SKM-1 treated with dmso at 0.1 percent for 144 hours (cell line): ENCODE measurements around the gene TTC24.
"Not testable (repeated sequence)": the region's sequence is repeated elsewhere in the genome, so short reads cannot be mapped to it uniquely, and the experiment has no call there.

ENCODE experiments used
- DNase-seq: peaks from one replicate; lab custom pipeline; 2025; ENCODE audit not compliant: unreplicated experiment; lab: John Stamatoyannopoulos, UW

Gene TTC24

GRCh38 chr1:156586323-156586722 is 6.8 kb downstream of the TTC24 start:
- no peak for DNase-seq

DNA sequence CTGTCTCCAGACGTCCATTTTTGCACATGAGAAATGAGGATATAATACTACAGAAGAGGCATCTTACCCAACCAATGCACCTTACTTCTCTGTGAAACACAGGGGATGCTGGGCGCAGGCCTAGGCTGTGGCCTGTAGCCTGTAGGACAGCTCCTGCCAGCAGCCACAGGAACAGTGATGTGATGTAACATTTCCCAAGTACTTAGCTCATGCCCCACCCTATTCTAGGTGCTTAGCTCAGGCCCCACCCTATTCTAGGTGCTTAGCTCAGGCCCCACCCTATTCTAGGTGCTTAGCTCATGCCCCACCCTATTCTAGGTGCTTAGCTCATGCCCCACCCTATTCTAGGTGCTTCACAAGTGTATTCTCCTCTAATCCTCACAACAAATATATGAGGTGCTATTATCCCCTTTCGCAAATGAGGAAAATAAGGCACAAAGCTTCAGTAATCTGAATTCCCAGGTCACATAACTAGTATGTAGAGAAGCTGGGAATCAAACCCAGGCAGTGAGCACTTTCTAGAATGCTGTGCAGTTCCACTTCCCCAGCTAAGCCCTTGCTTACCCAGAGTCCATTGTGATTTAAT is 7.5 kb downstream of the TTC24 start:
- DNase-seq: no peak

DNA sequence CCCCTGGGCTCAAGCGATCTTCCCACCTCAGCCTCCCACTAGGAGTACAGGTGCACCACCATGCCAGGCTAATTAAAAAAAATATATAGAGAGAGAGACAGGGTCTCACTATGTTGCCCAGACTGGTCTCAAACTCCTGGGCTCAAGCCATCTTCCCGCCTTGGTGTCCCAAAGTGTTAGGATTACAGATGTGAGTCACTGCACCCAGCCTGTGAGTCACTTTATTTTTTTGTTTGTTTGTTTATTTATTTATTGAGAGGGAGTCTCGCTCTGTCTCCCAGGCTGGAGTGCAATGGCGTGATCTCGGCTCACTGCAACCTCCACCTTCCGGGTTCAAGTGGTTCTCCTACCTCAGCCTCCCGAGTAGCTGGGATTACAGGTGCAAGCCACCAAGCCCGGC is 8.4 kb downstream of the TTC24 start:
- not testable (repeated sequence) for DNase-seq

DNA sequence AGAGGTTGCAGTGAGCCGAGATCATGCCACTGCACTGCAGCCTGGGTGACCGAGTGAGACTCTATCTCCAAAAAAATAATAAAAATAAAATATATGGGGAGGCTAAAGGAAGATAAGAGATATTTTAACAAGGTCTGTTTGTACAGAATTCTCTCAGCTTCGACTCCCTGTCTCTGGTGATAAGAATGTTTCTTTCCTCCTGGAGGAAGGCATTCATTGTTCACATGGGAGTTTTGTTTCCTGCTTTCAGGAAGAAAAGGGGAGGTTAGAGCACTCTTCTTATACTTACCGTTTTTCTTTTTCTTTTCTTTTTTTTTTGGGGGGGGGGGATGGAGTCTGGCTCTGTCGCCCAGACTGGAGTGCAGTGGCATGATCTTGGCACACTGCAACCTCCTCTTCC is 10.0 kb downstream of the TTC24 start:
- no peak for DNase-seq

DNA sequence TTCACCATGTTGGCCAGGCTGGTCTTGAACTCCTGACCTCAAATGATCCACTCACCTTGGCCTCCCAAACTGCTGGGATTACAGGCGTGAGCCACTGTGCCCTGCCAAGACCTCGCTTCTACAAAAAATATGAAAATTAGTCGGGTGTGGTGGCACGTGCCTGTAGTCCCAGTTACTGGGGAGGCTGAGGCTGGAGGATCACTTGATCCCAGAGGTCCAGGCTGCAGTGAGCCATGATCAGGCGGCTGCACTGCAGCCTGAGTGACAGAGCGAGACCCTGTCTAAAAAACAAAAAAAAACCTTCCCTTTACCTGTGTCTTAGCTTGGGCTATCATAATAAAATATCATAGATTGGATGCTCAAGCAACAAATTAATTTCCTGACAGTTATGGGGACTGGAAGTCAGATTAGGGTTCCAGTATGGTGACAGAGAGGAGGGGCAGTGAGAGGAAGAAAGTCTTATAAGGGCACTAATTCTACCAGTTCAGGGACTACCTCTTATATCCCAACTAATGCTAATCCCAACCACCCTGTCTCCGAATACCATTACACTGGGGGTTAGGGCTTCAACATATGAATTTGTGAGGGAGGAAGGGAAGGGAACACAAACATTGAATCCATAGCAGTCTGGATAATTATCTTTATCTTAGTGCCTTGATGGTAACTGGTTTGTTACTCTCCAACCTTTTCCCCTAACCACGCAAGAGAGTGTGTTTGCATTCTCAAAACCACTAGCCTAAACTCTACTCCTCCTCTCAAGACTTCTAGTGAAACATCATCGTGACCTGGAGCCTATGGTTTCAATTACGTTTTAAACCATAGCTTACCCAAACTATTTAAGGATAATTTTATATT is 11.0 kb downstream of the TTC24 start:
- DNase-seq: no peak

- no peak for DNase-seq
Measured at GRCh38 chr1:156591181-156591431, 11.6 kb downstream of the TTC24 start.

GRCh38 chr1:156591432-156592157 is 12.1 kb downstream of the TTC24 start, which contains the start of gene NAXE:
Gene NAXE, plus strand, starts transcription at chr1:156591776. Its CDS starts 29 bp downstream, at chr1:156591805.
- peak; percentile 53 for DNase-seq

DNA sequence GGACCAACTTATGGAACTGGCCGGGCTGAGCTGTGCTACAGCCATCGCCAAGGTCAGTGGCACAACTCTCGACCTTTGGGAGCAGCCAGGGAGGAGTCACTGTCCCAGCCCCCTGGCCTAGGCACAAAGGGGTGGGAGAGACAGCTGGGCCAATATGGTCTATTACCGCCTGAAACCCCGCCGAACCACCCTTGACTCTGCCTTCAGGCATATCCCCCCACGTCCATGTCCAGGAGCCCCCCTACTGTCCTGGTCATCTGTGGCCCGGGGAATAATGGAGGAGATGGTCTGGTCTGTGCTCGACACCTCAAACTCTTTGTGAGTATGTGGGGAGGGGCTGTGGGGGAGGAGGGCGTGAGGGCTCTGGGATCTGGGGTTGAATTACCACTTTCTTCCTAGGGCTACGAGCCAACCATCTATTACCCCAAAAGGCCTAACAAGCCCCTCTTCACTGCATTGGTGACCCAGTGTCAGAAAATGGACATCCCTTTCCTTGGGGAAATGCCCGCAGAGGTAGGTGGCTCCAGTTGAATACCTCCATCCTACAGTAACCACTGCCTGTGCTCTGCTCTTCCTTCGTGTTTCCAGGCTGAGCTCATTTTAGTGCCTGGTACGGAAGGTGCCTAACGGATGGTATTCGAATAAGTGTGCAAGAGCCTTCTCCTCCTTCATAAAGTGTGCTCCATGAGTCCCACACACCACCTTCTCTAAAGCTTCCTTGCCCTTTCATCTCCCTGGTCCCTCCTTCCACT is 12.8 kb downstream of the TTC24 start:
- no peak for DNase-seq

DNA sequence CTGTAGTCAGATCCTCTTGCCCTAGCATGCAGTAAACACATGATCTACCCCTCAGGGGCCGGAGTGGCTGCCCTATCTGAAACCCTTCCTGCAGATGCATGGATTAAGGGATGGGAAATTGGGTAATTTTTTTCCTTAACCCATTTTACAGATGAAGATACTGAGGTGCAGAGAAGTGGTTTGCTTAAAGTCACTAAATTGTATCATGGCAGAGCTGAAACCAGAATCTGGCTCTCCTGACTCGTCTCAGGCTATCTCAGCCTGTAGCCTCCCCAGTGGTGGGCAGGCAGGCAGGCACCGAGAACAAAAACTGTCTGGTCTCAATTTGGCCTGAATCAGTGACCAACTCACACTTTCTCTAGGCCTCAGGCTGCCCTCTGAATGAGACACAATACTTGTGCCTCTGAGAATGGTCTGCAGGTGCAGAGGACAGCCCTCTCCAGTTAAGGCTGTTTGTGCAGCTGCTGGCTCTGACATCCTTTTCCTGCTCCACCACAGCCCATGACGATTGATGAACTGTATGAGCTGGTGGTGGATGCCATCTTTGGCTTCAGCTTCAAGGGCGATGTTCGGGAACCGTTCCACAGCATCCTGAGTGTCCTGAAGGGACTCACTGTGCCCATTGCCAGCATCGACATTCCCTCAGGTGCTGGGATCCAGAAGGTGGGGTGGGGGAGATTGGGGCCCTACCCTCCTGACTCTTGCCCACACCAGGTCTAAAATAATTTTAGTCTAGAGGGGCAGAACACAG is 13.6 kb downstream of the TTC24 start:
- DNase-seq: no peak

- no peak for DNase-seq
Measured at GRCh38 chr1:156593661-156593989, 14.1 kb downstream of the TTC24 start.

DNA sequence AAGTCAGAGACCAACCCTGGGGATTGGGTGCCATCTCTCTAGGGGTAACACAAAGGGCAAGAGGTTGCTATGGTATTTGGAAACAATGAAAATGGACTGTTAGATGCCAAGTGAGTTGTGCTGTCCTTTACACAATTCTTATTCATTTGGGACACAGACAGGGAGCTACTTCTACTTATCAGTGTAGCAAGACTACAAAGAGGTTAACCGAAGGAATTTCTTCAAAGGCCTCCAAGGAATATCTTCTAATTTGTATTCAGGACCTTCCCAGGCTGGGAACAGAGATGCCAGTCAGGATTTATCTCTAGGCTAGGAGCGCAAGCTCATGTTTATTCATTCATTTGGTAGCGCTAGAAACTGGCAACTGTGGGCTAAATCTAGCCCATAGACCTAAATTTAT is 14.7 kb downstream of the TTC24 start:
- DNase-seq: no peak

DNA sequence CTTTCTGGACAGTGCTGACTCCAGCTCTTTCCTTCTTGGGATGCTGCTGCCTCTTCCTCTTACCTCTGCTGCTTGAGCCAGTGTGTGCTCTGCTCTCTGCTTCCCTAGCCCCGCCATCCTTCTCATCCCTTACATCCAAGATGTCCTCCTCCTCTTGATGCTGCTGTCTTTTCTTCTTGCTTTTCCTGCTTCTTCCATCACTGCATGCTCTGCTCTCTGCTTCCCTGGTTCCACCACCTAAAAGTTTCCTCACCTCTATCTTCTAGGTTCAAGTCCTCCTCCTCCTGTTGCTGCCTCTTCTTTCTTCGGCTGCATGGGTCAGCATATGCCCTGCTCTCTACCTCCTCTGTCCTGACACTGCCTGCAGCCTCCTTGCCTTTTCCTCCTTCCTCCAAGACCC is 15.5 kb downstream of the TTC24 start:
- DNase-seq: no peak

DNA sequence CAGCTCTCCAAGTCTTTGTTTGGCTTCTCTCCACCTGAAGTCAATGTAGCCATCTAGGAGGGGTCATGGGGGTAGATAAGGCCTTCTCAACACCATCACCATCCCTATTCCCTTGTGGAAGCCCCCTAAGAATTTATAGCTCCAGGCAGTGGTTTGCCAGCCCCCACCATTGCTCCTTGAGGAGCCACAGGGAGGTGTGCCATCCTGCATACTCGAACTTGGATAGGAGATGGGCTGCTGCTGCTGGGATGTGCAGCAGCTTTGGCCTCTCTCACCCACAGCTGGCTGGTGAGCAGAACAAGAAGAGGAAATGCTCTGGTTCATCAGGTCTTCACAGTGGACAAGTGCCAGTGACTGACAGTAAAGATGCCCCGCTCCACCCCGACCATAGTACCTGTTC is 16.9 kb downstream of the TTC24 start:
- DNase-seq: no peak

DNA sequence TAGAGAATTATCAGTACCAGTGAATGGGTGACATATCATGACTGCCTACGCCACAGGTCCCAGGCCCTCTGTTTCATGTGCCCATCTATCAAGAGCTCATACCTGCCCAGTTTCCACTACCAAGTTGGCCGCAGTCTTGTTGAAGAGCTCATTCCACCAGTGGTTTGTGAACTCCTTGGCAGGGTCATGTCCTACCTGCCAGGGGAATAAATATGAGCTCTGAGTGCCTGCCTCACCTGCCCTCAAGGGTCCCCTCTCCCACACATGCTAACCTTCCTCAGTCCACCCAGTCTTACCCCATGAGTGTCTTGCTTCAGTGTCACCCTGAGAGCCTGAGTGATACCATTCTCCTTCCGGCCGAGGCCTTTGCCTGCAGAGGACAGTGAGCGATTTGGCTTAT is 18.6 kb downstream of the TTC24 start:
- DNase-seq: no peak

DNA sequence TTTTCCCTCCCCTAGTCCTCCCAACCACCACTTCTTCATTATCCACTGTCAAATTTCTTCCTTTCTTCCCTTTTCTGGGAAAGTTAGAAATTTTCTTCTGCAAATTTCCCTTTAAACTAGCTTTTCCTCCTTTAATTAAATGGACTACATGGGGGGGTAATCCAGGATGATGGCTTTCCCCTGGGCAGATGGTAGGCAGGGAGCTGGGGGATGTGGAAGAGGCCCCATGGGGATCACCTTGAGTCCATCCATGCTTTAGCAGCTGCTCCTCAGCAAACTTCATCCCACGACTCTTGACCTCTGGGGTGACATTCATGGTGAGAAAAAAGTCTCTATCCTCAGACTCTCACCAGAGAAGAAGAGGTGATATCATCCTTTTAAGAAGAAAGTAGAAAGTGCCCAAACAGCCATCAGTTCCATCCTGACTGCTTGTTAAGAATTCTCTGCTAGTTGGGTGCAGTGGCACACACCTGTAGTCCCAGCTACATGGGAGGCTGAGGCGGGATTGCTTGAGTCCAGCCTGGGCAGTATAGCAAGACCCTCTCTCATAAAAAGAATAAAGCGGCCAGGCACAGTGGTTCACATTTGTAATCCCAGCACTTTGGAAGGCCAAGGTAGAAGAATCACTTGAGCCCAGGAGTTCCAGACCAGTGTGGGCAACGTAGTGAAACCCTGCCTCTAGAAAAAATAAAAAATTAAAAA is 19.4 kb downstream of the TTC24 start:
- no peak for DNase-seq

GRCh38 chr1:156599811-156600210 is 20.3 kb downstream of the TTC24 start:
- DNase-seq: peak; percentile 86

DNA sequence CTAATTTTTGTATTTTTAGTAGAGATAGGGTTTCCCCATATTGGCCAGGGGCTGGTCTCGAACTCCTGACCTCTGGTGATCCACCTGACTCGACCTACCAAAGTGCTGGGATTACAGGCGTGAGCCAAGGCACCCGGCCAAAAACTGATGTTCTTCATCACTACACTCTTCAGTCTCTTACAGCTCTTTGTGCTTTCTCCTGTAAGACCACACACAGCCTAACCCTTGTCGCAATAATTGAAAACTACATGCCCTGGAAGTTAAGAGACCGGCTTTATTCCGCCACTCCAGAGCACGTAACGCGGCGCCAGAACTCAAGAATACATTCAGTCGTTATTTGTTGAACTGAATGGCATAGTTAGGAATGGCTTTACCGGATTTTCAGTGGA is 21.2 kb downstream of the TTC24 start:
- DNase-seq: no peak

DNA sequence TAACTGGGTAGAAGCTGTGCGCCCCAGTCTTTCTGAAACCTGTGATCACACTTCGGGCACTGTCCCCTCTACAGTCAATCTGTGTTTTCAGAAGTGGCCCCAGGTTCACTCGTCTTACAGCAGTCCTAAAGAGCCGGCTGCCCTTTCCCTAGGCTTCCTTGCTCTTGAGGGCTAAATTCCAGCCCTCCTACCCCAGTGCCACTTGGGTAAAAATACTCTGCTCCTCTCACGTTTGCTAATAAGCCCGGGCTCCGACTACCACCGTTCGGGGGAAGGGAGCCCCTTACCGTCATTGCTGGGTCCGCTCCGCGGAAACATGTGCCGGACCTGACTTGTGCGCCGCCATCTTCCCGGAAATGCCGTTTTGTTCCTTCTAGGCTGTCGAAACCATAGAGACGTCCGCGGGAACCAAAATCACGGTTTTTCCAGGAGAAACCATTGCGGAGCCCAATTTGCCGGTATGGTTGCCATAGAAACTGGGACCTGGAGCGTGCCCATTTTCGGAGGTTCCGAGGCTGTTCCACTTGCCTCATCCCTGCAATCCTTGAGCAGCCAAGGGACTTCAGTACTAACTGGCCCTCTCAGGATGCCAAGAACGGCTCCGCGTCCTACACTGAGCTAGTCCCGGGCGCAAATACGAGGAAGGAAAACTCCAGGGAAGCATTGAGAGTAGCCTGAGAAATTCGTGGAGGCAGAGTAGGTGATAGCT is 21.8 kb downstream of the TTC24 start, which contains the start of gene GPATCH4:
TSS of gene GPATCH4 (minus strand) at position 358 of the 709 bp plus-strand sequence.
- peak; percentile 81 for DNase-seq

- DNase-seq: no peak
Measured at GRCh38 chr1:156601892-156602291, 22.4 kb downstream of the TTC24 start.

DNA sequence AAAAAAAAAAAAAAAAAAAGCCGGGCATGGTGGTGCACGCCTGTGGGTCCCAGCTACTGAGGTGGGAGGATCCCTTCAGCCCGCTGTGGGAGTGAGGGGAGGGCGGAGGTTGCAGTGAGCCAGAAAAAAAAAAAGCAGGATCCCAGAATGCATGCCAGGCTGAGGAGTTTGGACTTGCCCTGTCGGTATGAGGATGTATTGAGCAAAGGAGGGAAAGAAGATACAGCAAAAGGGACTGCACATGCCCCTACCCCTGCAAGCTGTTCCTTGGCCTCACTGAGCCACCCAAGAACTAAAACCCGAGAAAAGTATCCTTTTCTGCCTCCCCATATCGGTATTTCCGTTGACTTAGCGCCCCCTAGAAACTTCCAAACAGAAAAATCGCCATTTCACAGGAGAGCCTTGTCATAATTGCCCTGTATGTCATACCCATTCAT is 23.1 kb downstream of the TTC24 start:
- peak; percentile 60 for DNase-seq
